Large intestine (tissue), 3 donors: ENCODE measurements around the gene CELF5. TPM values are rescaled to one million over a fixed set of nuclear protein-coding genes. Genes with fewer than 3 reads are reported as not detected.

Experiments
- DNase-seq, 2 donors: peaks; one replicate each; pipeline versions ENCODE4 v3.0.0 to v3.0.0-alpha.2; 2013
- H3K27ac ChIP-seq: one replicate; pipeline ENCODE4 v1.5.1; 2013; ENCODE audit warnings: low read length
- H3K27me3 ChIP-seq: 2 replicates; pipeline ENCODE4 v1.6.1; 2013; ENCODE audit warnings: low read length; ENCODE audit not compliant: control insufficient read depth, insufficient read depth
- H3K36me3 ChIP-seq: 2 replicates; pipeline ENCODE4 v1.6.1; 2013; ENCODE audit warnings: low read length; ENCODE audit not compliant: control insufficient read depth, insufficient read depth
- H3K4me1 ChIP-seq: one replicate; pipeline ENCODE4 v1.6.1; 2013; ENCODE audit warnings: low read length; ENCODE audit not compliant: control insufficient read depth, insufficient read depth
- H3K4me3 ChIP-seq: one replicate; pipeline ENCODE4 v1.5.1; 2013; ENCODE audit warnings: low read length
- H3K9me3 ChIP-seq: one replicate; pipeline ENCODE4 v1.6.1; 2013; ENCODE audit warnings: mild to moderate bottlenecking, low read depth, low read length, moderate library complexity; ENCODE audit not compliant: control insufficient read depth
- WGBS: methylation state at CpG from one replicate; pipeline ENCODE4 v1.1.5; 2013; ENCODE audit warnings: low lambda C conversion rate; ENCODE audit not compliant: insufficient coverage; 5-methylcytosine and 5-hydroxymethylcytosine counted together
- polyA plus RNA-seq: library from polyadenylated mRNA; unstranded; fragments of 120-200 nt; gene quantifications from one replicate; pipeline ENCODE4 v1.2.1, GENCODE V29; 2013

The CELF5 gene
- polyA plus RNA-seq, 1 donor, result 3.1 TPM

- Histone ChIP-seq H3K9me3 (no peaks in the 10 kb centered on the region), H3K4me3 (no peak overlapping the region), H3K27me3 (peaks cover 20% of the 10 kb centered on the region), H3K27ac (no peak overlapping the region), H3K4me1 (no peaks in the 10 kb centered on the region), H3K36me3 (no peaks in the 10 kb centered on the region)
- 82% methylated on average over 2 of the region's 19 CpGs for WGBS
- DNase-seq, result no peak
Observed at GRCh38 chr19:3266092-3266693, 41.7 kb downstream of the CELF5 start.

- H3K36me3 ChIP-seq, result no peaks in the 10 kb centered on the region
- H3K9me3 ChIP-seq, result no peaks in the 10 kb centered on the region
- no peak for DNase-seq
- WGBS, result no CpG with 5 or more reads among the region's 30 CpGs
- H3K4me3 ChIP-seq, result no peak overlapping the region
- H3K27ac ChIP-seq, result no peak overlapping the region
- no peaks in the 10 kb centered on the region for H3K4me1 ChIP-seq
- peaks cover 27% of the 10 kb centered on the region for H3K27me3 ChIP-seq
Observed at GRCh38 chr19:3266792-3267514, 42.5 kb downstream of the CELF5 start.

DNA sequence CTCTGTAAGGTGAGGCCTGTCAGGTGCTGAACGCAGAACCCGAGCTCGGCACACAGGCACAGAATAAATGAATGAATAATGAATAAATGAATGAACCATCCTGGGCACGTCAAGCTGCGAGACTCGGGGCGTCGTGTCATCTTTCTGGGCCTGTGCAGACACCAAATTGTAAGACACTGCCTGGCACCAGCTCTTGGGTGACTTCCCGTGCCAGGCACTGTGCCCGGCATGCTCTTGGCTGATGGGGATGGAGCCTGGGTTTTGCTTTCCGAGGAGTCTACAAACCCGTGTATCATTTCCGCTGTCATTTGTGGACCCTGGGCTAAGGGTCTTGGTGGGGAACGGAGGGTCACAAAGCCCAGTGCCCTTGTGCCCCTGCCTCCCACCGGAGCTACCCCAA lies 43.9 kb downstream of the CELF5 start:
- DNase-seq, result no peak
- peaks cover 6% of the 10 kb centered on the region for H3K9me3 ChIP-seq
- H3K27ac ChIP-seq, result no peak overlapping the region
- H3K4me1 ChIP-seq, result no peaks in the 10 kb centered on the region
- no peak overlapping the region for H3K4me3 ChIP-seq
- peaks cover 38% of the 10 kb centered on the region for H3K27me3 ChIP-seq
- no peaks in the 10 kb centered on the region for H3K36me3 ChIP-seq
- no CpG with 5 or more reads among the region's 15 CpGs for WGBS

- peaks cover 10% of the 10 kb centered on the region for H3K9me3 ChIP-seq
- H3K4me3 ChIP-seq, result no peak overlapping the region
- no peaks in the 10 kb centered on the region for H3K4me1 ChIP-seq
- no peaks in the 10 kb centered on the region for H3K36me3 ChIP-seq
- DNase-seq, result no peak
- no peak overlapping the region for H3K27ac ChIP-seq
- peaks cover 43% of the 10 kb centered on the region for H3K27me3 ChIP-seq
- WGBS, result no CpG with 5 or more reads among the region's 6 CpGs
Observed at GRCh38 chr19:3268763-3269162, 44.3 kb downstream of the CELF5 start.

GRCh38 chr19:3269916-3270671 lies 45.6 kb downstream of the CELF5 start:
- Histone ChIP-seq H3K4me1 (no peaks in the 10 kb centered on the region), H3K27me3 (peaks cover 56% of the 10 kb centered on the region), H3K36me3 (no peaks in the 10 kb centered on the region), H3K4me3 (no peak overlapping the region), H3K9me3 (peaks cover 11% of the 10 kb centered on the region), H3K27ac (no peak overlapping the region)
- 25% methylated on average over 3 of the region's 47 CpGs for WGBS
- no peak for DNase-seq

GRCh38 chr19:3270902-3271301 lies 46.4 kb downstream of the CELF5 start:
- Histone ChIP-seq H3K4me3 (no peak overlapping the region), H3K9me3 (peaks cover 11% of the 10 kb centered on the region), H3K36me3 (no peaks in the 10 kb centered on the region), H3K27ac (no peak overlapping the region), H3K4me1 (no peaks in the 10 kb centered on the region), H3K27me3 (peaks cover 63% of the 10 kb centered on the region)
- no peak for DNase-seq
- no CpG with 5 or more reads among the region's 11 CpGs for WGBS

GRCh38 chr19:3272401-3272931 lies 48.0 kb downstream of the CELF5 start:
- H3K4me3 ChIP-seq, result no peak overlapping the region
- H3K27ac ChIP-seq, result no peak overlapping the region
- no peaks in the 10 kb centered on the region for H3K36me3 ChIP-seq
- no peak for DNase-seq
- H3K9me3 ChIP-seq, result peaks cover 11% of the 10 kb centered on the region
- 10% methylated on average over 1 of the region's 4 CpGs for WGBS
- H3K27me3 ChIP-seq, result peaks cover 63% of the 10 kb centered on the region
- H3K4me1 ChIP-seq, result no peaks in the 10 kb centered on the region

DNA sequence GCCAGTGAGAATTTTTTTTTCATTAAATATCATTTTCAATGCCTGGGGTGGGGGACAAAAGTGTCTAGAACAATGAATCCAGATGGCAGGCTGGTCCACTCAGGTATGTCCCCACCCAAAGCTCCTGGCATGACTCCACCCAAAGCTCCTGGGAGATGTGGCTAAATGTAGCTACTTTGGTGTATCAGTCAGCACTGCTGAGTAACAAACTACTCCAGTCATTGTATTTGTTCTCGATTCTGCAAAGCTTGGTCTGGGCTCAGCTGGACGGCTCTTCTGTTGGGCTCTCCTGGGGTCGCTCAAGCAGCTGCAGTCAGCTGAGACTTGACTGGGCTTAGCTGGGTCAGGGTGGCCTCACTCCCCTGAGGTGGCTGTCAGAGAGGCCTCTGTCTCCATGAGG lies 48.5 kb downstream of the CELF5 start:
- no CpG with 5 or more reads among the region's 3 CpGs for WGBS
- no peak for DNase-seq
- H3K9me3 ChIP-seq, result peaks cover 11% of the 10 kb centered on the region
- no peaks in the 10 kb centered on the region for H3K36me3 ChIP-seq
- no peaks in the 10 kb centered on the region for H3K4me1 ChIP-seq
- H3K27me3 ChIP-seq, result peaks cover 65% of the 10 kb centered on the region
- H3K4me3 ChIP-seq, result no peak overlapping the region
- H3K27ac ChIP-seq, result no peak overlapping the region

DNA sequence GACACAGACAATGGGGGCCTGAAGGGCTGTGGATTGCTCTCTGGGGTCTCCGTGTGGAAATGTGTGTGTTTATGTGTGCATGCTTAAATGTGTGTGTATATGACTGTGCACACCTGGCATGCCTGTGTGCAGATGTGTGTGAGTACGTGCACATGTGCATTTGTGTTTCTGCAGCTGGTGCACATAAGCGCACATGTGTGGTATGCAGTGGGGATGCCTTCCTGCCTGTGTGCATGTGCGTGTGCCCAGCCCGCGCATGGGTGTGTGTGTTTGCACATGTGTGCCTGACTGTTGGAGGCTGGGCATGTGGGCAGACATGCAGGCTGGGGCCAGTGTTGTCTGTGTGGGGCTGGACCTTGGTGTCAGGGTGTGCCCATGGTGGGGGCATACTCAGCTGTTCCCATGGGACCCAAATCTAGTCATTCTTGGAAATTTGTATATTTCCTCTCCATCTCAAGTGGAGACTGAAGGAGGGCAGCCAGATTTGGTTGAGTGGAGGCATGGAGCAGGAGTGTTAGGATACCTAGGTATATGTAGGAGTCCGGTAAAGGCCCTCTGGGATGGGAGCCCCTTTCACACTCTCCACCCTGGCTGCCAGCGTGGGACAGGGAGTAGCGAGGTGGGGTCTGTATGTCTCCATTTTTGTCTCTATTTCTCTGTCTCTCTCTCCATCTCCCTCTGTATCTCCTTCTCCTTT lies 49.9 kb downstream of the CELF5 start:
- 37% methylated on average over 2 of the region's 9 CpGs for WGBS
- DNase-seq, result no peak
- peaks cover 60% of the 10 kb centered on the region for H3K27me3 ChIP-seq

More for the DNA sequence above, 49.9 kb downstream of the CELF5 start:
- no peak overlapping the region for H3K4me3 ChIP-seq
- no peaks in the 10 kb centered on the region for H3K4me1 ChIP-seq
- H3K9me3 ChIP-seq, result peaks cover 11% of the 10 kb centered on the region
- no peak overlapping the region for H3K27ac ChIP-seq
- no peaks in the 10 kb centered on the region for H3K36me3 ChIP-seq
